Fibroblast of skin of right quadriceps (primary cell): ENCODE measurements around the gene RYR2.

Source experiments
- DNase-seq: peaks from one replicate; pipeline ENCODE4 v3.0.0-alpha.2; 2013

The RYR2 gene

GRCh38 chr1:237591353-237591752 is 549.4 kb downstream of the RYR2 start:
- no peak for DNase-seq

GRCh38 chr1:237603036-237603568 is 561.1 kb downstream of the RYR2 start:
- DNase-seq: peak; percentile 5

- no peak for DNase-seq
Measured at GRCh38 chr1:237608433-237608832, 566.4 kb downstream of the RYR2 start.

- no peak for DNase-seq
Measured at GRCh38 chr1:237610157-237610556, 568.2 kb downstream of the RYR2 start.

GRCh38 chr1:237613984-237614383 is 572.0 kb downstream of the RYR2 start:
- no peak for DNase-seq

GRCh38 chr1:237619553-237619952 is 577.6 kb downstream of the RYR2 start:
- DNase-seq: no peak

- no peak for DNase-seq
Measured at GRCh38 chr1:237634922-237635321, 592.9 kb downstream of the RYR2 start.

- no peak for DNase-seq
Measured at GRCh38 chr1:237638555-237638954, 596.6 kb downstream of the RYR2 start.

- no peak for DNase-seq
Measured at GRCh38 chr1:237640011-237640671, 598.2 kb downstream of the RYR2 start.

- DNase-seq: no peak
Measured at GRCh38 chr1:237640966-237641365, 599.0 kb downstream of the RYR2 start.

- DNase-seq: no peak
Measured at GRCh38 chr1:237650809-237651208, 608.8 kb downstream of the RYR2 start.

GRCh38 chr1:237655778-237656177 is 613.8 kb downstream of the RYR2 start:
- no peak for DNase-seq

- no peak for DNase-seq
Measured at GRCh38 chr1:237664348-237664747, 622.4 kb downstream of the RYR2 start.

GRCh38 chr1:237670302-237670701 is 628.3 kb downstream of the RYR2 start:
- no peak for DNase-seq

- DNase-seq: no peak
Measured at GRCh38 chr1:237671262-237671661, 629.3 kb downstream of the RYR2 start.

GRCh38 chr1:237671935-237672334 is 630.0 kb downstream of the RYR2 start:
- no peak for DNase-seq

- no peak for DNase-seq
Measured at GRCh38 chr1:237672748-237673147, 630.8 kb downstream of the RYR2 start.

GRCh38 chr1:237673631-237674030 is 631.6 kb downstream of the RYR2 start:
- DNase-seq: no peak

- peak; percentile 75 for DNase-seq
Measured at GRCh38 chr1:237677979-237678378, 636.0 kb downstream of the RYR2 start.

- no peak for DNase-seq
Measured at GRCh38 chr1:237679687-237680086, 637.7 kb downstream of the RYR2 start.

- DNase-seq: peak; percentile 2
Measured at GRCh38 chr1:237681210-237681609, 639.2 kb downstream of the RYR2 start.

- peak; percentile 4 for DNase-seq
Measured at GRCh38 chr1:237684236-237684635, 642.3 kb downstream of the RYR2 start.

- no peak for DNase-seq
Measured at GRCh38 chr1:237685551-237685950, 643.6 kb downstream of the RYR2 start.

- no peak for DNase-seq
Measured at GRCh38 chr1:237687804-237688203, 645.8 kb downstream of the RYR2 start.

- DNase-seq: no peak
Measured at GRCh38 chr1:237690656-237691055, 648.7 kb downstream of the RYR2 start.
